Mesodermal cell (in vitro differentiated cells): ENCODE measurements around the gene SPATA9.
"Not testable (repeated sequence)": the region's sequence is repeated elsewhere in the genome, so short reads cannot be mapped to it uniquely, and the experiment has no call there.

Experiments used
- H3K27ac ChIP-seq: 2 replicates; pipeline ENCODE4 v1.7.0; 2013; ENCODE audit warnings: mild to moderate bottlenecking, low read depth, low read length, moderate library complexity; ENCODE audit not compliant: severe bottlenecking
- H3K36me3 ChIP-seq: 2 replicates; pipeline ENCODE4 v1.7.1; 2013; ENCODE audit warnings: mild to moderate bottlenecking, low read length, moderate library complexity; ENCODE audit not compliant: control insufficient read depth, insufficient read depth
- H3K4me1 ChIP-seq: one replicate; pipeline ENCODE4 v1.7.1; 2013; ENCODE audit warnings: mild to moderate bottlenecking, low read length; ENCODE audit not compliant: insufficient read depth, control insufficient read depth, poor library complexity, severe bottlenecking
- H3K4me3 ChIP-seq: 2 replicates; pipeline ENCODE4 v1.7.0; 2013; ENCODE audit warnings: low read length, control low read depth, mild to moderate bottlenecking; ENCODE audit not compliant: insufficient read depth, poor library complexity, severe bottlenecking; ENCODE audit errors: extremely low read depth
- H3K9me3 ChIP-seq: 2 replicates; pipeline ENCODE4 v1.7.1; 2013; ENCODE audit warnings: mild to moderate bottlenecking, low read length, moderate library complexity; ENCODE audit not compliant: control insufficient read depth
- WGBS, 2 experiments: methylation state at CpG; one replicate each; pipeline ENCODE4 v1.1.5; 2013; ENCODE audit warnings: missing lambda C conversion rate in 2 of 2; ENCODE audit not compliant: insufficient coverage in 2 of 2; 5-methylcytosine and 5-hydroxymethylcytosine counted together

The SPATA9 gene

DNA sequence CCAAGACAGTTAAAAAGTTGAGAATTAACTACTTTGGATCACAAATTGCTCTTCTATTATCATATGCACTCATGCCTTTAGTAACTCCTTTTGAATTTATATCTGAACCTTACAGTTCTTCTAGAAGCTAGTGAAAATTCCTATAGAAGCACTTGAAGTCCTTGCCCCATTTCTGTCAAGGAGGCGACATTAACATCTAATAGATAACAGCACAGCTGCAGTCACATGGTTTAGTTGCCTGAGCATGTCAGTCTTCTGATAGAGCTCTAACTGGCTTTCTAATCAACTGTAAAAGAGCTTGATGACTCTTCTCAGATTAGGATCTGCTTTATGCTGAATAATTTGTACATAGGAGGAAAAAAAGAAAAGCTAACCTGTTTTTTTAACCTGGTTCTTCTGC is 27.2 kb downstream of the SPATA9 start:
- WGBS, 2 experiments, result 73% methylated on average over 1 of the region's 1 CpG; no CpG with 5 or more reads in 1 of the 2 experiments
- H3K27ac ChIP-seq, result no peak overlapping the region
- peaks cover 4% of the 10 kb centered on the region for H3K4me1 ChIP-seq
- no peak overlapping the region for H3K4me3 ChIP-seq
- H3K9me3 ChIP-seq, result no peaks in the 10 kb centered on the region
- H3K36me3 ChIP-seq, result no peaks in the 10 kb centered on the region

DNA sequence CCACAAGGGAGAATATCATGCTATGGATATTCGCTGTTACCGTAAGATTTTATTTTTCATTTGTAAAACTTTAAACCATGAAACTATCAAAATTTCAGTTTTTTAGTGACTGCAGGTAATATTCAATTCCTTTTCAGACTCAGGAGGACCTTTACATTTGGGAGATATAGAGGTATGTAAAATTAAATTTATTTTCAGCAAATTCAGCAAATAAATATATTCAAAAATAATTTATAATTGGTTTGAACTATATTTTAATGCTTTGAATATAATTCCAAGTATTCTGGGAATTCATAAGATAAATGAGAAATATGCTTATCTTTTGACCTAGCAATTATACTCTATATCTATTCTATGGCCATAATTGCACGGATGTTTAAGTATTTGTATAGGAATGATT is 28.6 kb downstream of the SPATA9 start:
- H3K4me1 ChIP-seq, result peaks cover 4% of the 10 kb centered on the region
- H3K27ac ChIP-seq, result no peak overlapping the region
- no CpG with 5 or more reads among the region's 3 CpGs for WGBS, 2 experiments
- no peaks in the 10 kb centered on the region for H3K36me3 ChIP-seq
- H3K9me3 ChIP-seq, result no peaks in the 10 kb centered on the region
- no peak overlapping the region for H3K4me3 ChIP-seq

GRCh38 chr5:95652849-95653248 is 29.9 kb downstream of the SPATA9 start:
- H3K4me3 ChIP-seq, result no peak overlapping the region
- H3K4me1 ChIP-seq, result peaks cover 4% of the 10 kb centered on the region
- no peak overlapping the region for H3K27ac ChIP-seq
- 83 to 100% methylated on average over 1 of the region's 1 CpG for WGBS, 2 experiments
- no peaks in the 10 kb centered on the region for H3K9me3 ChIP-seq
- H3K36me3 ChIP-seq, result no peaks in the 10 kb centered on the region

- Histone ChIP-seq H3K4me3 (no peak overlapping the region), H3K27ac (no peak overlapping the region), H3K9me3 (no peaks in the 10 kb centered on the region), H3K36me3 (no peaks in the 10 kb centered on the region), H3K4me1 (peaks cover 8% of the 10 kb centered on the region)
Measured at GRCh38 chr5:95649842-95650620, 32.8 kb downstream of the SPATA9 start.

DNA sequence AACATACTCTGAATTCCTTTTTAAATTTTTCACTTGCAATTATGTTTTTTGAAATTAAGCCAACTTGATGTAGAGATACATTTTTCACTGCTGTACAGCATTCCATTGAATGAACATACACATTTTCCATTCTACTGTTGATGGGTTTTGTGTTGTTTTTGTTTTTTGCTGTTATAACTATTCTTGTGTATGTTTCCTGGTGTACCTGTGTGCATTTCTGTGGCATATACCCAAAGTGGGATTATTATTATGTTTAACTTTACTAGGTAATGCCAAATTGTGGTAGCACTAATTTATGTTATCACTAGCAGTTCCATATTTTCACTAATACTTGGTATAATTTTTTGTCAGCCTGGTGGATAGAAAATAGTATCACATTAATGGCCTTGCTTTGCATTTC is 33.5 kb downstream of the SPATA9 start:
- H3K27ac ChIP-seq, result no peak overlapping the region
- H3K9me3 ChIP-seq, result no peaks in the 10 kb centered on the region
- no peaks in the 10 kb centered on the region for H3K36me3 ChIP-seq
- H3K4me3 ChIP-seq, result no peak overlapping the region
- H3K4me1 ChIP-seq, result peaks cover 8% of the 10 kb centered on the region

DNA sequence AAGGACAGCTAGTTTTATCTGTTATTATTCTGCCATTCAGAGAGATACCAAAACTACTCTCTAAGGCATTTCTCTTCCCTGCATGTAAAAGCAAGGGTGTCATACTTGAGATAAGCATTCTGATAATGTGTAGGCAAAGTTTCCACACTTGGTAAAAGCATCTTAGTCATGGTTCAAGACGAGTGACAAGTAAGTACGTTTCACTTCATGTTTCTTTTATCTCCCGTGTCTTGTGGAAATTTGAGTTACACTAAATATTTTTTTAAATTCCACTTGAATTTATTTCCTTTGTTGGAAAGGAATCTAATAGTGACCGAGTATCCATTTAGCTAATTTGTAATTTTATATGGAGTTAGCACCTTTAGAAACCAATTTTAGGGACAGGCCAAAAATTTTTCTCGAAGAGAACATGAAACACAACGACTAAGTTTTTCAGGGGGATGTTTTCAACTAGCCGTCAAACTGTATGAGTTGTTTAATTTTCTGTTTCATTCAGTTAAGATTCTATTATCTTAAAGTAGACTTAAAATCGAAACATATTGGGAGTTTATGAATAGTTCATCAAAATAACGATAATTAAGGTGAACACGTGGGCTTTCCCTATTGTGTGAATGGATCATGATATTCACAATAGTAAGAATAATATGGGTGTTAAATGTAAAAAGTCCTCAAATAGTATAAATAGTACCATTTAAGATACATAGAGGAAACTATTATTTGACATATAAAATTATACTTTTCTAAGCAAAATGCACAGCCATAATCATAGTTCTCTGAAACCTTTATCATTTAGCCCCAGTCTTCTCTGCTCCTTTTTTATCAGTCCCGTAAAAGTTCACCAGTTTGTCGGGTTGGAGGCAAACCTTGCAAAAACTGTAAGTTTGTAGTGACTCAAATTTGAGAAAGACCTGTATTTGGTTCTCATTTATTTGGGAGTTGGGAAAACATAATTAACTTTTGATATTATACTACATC is 34.6 kb downstream of the SPATA9 start:
- no peak overlapping the region for H3K4me3 ChIP-seq
- H3K9me3 ChIP-seq, result no peaks in the 10 kb centered on the region
- 86 to 90% methylated on average over 2 to 3 of the region's 12 CpGs for WGBS, 2 experiments
- H3K27ac ChIP-seq, result no peak overlapping the region
- H3K36me3 ChIP-seq, result no peaks in the 10 kb centered on the region
- H3K4me1 ChIP-seq, result peaks cover 8% of the 10 kb centered on the region

DNA sequence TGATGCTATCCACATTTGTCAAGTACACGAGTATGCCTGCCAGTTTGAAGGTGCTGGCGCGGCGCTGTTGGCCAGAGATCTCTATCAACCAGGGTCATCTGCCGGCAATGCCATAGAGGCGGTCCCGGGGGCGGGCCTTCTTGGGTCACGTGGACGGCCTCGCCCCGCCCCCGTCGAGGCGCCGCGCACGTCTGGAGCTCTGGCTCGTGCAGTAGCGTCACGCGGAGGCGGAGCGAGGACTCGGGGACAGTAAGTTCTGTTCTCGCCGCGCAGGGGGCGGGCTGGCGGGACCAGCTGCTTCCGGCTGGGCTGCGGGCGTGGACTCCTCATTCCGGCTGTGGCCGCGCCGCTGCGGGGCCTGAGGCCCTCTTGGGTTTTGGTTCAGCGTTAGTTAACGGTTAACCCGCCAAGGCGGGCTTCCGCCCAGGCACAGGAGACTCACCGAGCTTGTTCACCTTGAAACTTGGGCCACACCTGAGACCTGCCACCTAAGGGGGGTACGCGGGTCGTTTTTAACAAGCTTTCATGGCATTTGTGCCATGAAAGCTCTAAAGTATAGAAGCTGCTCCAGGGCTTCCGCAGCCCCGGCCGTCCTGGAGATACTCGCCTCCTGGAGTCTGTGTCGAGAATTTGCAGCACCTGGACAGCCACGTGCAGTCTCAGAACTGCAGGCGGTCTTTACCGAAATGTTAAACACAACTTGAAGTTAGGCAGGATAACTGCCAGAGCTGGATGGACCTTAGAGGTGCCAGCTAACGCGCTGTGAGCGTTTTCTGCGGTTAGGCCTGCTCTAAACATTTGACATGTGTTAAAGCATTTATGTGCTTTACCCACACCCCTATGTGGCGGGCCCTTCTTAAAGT is 36.0 kb downstream of the SPATA9 start, which contains the start of gene RFESD:
Gene RFESD, plus strand, starts transcription at position 209 of the 863 bp plus-strand sequence. CDS start 5,495 bp downstream, outside the sequence.
- H3K4me3 ChIP-seq, result peak within 1 kb of the TSS; percentile 19
- H3K4me1 ChIP-seq, result peaks cover 8% of the 10 kb centered on the region
- H3K27ac ChIP-seq, result peak within 1 kb of the TSS; percentile 64
- WGBS, 2 experiments, result 36 to 46% methylated on average over 55 to 60 of the region's 60 CpGs
- H3K36me3 ChIP-seq, result no peaks in the 10 kb centered on the region
- H3K9me3 ChIP-seq, result no peaks in the 10 kb centered on the region

DNA sequence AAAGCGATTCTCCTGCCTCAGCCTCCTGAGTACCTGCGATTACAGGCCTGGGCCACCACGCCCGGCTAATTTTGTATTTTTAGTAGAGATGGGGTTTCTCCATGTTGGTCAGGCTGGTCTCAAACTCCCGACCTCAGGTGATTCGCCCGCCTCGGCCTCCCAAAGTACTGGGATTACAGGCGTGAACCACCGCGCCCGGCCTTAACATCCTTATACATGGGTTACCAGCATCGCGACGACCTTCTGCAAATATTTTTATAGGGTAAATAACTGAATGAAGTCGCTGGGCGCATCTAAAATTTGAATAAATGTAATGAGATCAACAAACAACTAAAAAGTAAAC is 36.6 kb downstream of the SPATA9 start:
- 100% methylated on average over 2 of the region's 17 CpGs; no CpG with 5 or more reads in 1 of the 2 experiments for WGBS, 2 experiments
- not testable (repeated sequence) for H3K4me3 ChIP-seq, H3K4me1 ChIP-seq

DNA sequence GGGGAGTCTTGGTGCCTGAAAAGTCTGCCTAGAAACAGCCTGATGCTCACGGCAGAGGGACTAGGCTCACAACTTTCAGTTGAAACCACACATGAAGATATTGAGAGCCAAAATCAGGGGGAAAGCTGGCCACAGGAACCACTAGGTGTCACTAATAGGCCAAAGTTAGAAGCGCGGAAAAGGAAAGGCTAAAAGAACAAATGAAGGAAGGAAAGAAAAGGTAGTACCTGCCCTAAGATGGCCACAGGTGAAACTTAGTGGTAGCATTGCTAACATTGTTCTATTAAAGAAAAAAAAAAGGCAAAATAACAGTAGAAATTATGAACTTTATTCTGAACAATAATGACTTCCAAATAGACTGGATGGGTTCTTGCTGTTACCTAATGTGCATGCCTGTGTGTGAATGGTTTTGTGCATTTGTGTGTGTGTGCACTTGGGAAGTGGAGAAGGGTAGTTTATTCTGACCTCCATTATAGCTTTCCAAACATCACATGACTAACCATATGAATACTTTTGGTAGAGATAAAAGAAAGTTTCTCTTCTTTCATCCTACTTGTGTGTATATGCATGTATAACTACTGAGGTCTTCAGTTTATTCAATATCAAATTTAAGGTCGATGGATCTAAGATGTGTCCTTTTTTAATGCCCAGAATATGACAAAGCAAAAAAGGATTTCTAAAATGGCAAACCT is 38.3 kb downstream of the SPATA9 start:
- no peak overlapping the region for H3K4me3 ChIP-seq
- H3K4me1 ChIP-seq, result peaks cover 8% of the 10 kb centered on the region
- H3K36me3 ChIP-seq, result no peaks in the 10 kb centered on the region
- H3K9me3 ChIP-seq, result no peaks in the 10 kb centered on the region
- WGBS, 2 experiments, result 8 to 22% methylated on average over 3 of the region's 4 CpGs
- no peak overlapping the region for H3K27ac ChIP-seq

More for the DNA sequence above, 36.6 kb downstream of the SPATA9 start:
- H3K9me3 ChIP-seq, H3K36me3 ChIP-seq, H3K27ac ChIP-seq: not testable (repeated sequence)

DNA sequence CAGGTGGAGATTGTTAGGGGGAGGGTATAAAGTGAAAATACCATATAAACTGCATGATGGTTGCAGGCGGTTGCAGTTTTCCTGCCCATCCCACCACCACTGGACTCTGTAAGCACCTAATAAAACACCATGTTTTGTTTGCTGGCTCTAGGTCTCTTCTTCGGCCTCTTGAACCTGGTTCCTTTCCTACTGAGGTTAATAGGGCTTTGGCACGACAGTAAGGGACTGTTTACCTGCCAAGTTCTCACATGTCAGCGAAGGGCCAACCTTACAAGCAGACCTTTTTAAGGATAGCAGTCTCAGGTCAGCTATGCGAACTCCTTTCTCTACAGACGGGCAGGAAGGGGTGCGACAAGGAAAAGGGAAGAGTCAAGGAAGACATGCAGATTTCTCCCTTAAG is 39.6 kb downstream of the SPATA9 start:
- H3K4me1 ChIP-seq, result peaks cover 8% of the 10 kb centered on the region
- 95 to 96% methylated on average over 6 to 7 of the region's 7 CpGs for WGBS, 2 experiments
- no peak overlapping the region for H3K27ac ChIP-seq
- no peaks in the 10 kb centered on the region for H3K36me3 ChIP-seq
- no peaks in the 10 kb centered on the region for H3K9me3 ChIP-seq
- no peak overlapping the region for H3K4me3 ChIP-seq
